Tibial artery (tissue), 4 donors: Measurements from ENCODE around the gene SIL1.

ENCODE experiments used
- DNase-seq, 2 donors: peaks; one replicate each; pipeline ENCODE4 v3.0.0-alpha.2; 2019
- H3K27ac ChIP-seq, 2 donors: fragments of 200-600 bp; sonication (generic) in 1 of 2; 1 replicate in 1 of 2; 2 replicates in 1 of 2; pipeline ENCODE4 v1.5.1; 2018 to 2019; ENCODE audit warnings: mild to moderate bottlenecking in 1 of 2
- H3K27me3 ChIP-seq, 2 donors: fragments of 200-600 bp; sonication (generic) in 1 of 2; one replicate each; pipeline versions ENCODE4 v1.5.1 to v1.6.0; 2016 to 2019
- H3K36me3 ChIP-seq, 3 donors: fragments of 200-600 bp; sonication (generic) in 2 of 3; one replicate each; pipeline ENCODE4 v1.5.1; 2016 to 2019; ENCODE audit warnings: mild to moderate bottlenecking in 2 of 3
- H3K4me1 ChIP-seq, 4 donors: fragments of 200-600 bp; sonication (generic) in 2 of 4; 1 replicate in 3 of 4; 2 replicates in 1 of 4; pipeline ENCODE4 v1.5.1; 2016 to 2019
- H3K4me3 ChIP-seq, 2 donors: fragments of 200-600 bp; sonication (generic) in 1 of 2; 1 replicate in 1 of 2; 2 replicates in 1 of 2; pipeline ENCODE4 v1.5.1; 2018 to 2019; ENCODE audit warnings: mild to moderate bottlenecking in 2 of 2
- H3K9me3 ChIP-seq, 3 donors: fragments of 200-600 bp; sonication (generic) in 1 of 3; one replicate each; pipeline ENCODE4 v1.5.1; 2016 to 2019
- intact Hi-C: fragments of 100-400 bp; cut with DNase I; formaldehyde crosslinking; loops from one replicate; pipeline ENCODE4 v1.15.0; 2023; ENCODE audit warnings: low total_unique reads
- TF ChIP-seq, protein P1 (sequence below), 2 experiments: fragments of 200-600 bp in 1 of 2; fragments of 450-650 bp in 1 of 2; IDR thresholded peaks; one replicate each; pipeline ENCODE4 v1.5.1; 2017 to 2019; ENCODE audit warnings: antibody characterized with exemption in 2 of 2, mild to moderate bottlenecking in 1 of 2, moderate library complexity in 1 of 2

SIL1 gene

DNA sequence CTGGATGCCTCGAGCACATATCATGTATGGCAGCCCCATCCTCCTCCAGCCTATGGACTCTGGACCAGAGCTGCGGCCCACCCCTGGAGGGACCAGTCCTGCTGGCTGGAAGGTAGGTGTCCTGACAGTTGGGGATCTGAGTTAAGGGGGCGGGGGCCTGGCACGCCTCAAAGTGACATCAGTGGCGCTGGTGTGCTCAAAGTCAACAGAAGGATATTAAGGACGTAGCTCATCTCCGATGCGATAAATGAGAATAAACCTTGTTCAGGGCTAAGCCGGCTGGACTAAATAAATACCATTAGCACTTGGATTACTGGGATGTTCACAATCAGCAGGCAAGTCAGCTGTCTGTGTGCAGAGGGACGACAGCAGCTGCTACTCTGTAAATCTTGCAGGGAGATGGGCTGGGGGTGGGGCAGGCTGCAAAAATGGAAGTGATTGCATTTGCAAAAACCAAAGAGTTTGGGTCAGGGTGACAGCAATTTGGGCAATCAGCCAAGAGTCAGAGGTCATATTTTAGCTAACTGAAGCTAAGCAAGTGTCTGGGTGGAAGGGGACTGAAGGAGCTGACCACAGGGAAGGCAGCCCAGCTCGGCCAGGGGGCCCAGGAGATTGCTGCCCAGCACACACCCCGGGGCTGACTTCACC is 243.0 kb downstream of the SIL1 start:
- Histone ChIP-seq H3K9me3 (no peaks in the 10 kb centered on the region), H3K4me3 (no peak overlapping the region), H3K27ac (peak overlapping the region in 1 of 2 donors; percentile 76), H3K36me3 (peaks cover 0 to 4% (median 0%) of the 10 kb centered on the region in 3 donors), H3K4me1 (peaks cover 0 to 55% (median 42%) of the 10 kb centered on the region in 4 donors), H3K27me3 (no peaks in the 10 kb centered on the region)
- TF ChIP-seq, protein P1, sequence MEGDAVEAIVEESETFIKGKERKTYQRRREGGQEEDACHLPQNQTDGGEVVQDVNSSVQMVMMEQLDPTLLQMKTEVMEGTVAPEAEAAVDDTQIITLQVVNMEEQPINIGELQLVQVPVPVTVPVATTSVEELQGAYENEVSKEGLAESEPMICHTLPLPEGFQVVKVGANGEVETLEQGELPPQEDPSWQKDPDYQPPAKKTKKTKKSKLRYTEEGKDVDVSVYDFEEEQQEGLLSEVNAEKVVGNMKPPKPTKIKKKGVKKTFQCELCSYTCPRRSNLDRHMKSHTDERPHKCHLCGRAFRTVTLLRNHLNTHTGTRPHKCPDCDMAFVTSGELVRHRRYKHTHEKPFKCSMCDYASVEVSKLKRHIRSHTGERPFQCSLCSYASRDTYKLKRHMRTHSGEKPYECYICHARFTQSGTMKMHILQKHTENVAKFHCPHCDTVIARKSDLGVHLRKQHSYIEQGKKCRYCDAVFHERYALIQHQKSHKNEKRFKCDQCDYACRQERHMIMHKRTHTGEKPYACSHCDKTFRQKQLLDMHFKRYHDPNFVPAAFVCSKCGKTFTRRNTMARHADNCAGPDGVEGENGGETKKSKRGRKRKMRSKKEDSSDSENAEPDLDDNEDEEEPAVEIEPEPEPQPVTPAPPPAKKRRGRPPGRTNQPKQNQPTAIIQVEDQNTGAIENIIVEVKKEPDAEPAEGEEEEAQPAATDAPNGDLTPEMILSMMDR (IDR thresholded peaks at IDR 0.05) = no peak
- DNase-seq = peak in 1 of 2 donors; percentile 41
- intact Hi-C loops = no loop called here

DNA sequence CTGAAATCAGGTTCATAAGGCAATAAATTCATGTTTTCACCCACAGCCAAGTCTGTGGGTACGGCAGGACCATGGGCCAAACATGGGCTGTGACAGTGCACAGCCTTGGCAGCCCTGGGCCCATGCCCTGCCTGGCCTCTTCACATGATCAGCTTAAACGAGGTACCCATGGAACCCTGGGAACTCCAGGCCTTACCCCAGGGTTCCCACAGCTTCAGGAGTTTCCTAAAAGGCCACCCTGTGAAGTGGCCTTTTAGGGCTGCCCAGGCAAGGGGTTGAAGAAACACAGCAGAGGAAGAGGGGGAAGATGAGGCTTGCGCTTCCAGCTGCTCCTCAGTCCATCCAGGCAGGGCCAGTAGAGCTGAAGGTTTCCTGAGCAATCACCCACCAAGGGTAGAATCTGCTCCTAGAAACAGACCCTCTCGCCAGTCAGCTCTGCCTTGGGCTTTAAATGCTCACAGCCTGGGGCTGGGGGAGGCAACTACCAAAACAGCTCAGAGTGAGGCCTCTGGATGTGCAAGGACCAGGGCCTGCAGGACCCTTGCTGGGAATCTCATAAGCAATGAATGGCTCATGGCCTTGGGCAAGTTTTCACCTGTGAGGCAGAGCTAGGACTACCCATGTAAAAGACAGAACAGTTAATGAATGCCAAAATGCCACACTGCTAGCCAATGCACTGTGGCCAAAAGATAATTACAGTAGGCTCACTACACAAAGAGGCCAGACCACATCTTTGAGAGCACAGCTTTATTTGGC is 243.7 kb downstream of the SIL1 start:
- peak overlapping the region; percentile 67 to 76 for H3K27ac ChIP-seq
- H3K9me3 ChIP-seq = no peaks in the 10 kb centered on the region
- peak in 1 of 2 donors; percentile 18 for DNase-seq
- TF ChIP-seq, protein P1 (IDR thresholded peaks at IDR 0.05) = no peak
- H3K36me3 ChIP-seq = peaks cover 0 to 4% (median 0%) of the 10 kb centered on the region in 3 donors
- no peaks in the 10 kb centered on the region for H3K27me3 ChIP-seq
- intact Hi-C loops = no loop called here
- peaks cover 0 to 61% (median 47%) of the 10 kb centered on the region in 4 donors for H3K4me1 ChIP-seq
- no peak overlapping the region for H3K4me3 ChIP-seq

DNA sequence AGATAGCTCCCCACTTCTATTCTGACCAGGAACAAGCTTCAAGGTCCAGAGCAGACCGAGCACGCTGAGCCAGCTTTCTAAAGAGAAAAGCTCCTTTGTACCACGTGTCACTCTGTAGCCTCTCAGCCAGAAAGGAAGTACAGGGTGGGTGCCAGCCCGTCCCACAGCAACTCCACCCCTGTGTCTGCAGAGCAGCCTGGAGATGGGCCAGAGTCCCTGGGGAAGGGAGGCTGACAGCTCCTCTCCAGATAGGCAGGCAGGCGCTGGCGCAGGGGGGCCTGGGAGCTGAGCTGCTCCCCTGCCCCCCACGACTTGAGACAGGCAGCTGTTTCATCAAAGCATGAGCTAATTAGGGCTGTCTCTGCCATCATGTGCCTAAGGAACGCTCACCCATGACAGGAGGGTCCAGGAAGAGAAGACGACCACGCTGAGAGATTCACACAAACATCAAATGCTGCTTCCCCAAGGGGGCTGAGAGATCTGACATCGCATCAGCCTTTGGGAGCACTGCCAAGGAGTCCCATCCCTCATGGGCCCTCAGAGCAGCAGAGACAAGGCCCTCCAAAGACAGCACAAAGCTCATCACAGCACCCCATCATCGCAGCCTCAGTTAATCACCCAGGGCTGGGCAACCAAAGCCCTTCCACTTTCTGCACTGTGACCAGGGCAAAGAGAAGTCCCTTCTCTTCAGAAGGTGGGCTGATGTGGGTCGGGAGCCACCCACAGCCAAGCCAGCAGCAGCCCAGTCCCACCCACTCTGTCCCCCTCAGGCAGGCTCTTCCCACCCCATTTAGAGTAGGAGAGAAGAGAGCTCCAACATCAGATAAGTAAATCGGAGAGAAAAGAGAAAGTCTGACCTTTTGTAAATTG is 244.5 kb downstream of the SIL1 start:
- Histone ChIP-seq H3K27ac (peak overlapping the region; percentile 67 to 76), H3K27me3 (no peaks in the 10 kb centered on the region), H3K4me1 (peaks cover 0 to 64% (median 49%) of the 10 kb centered on the region in 4 donors), H3K9me3 (no peaks in the 10 kb centered on the region), H3K36me3 (peaks cover 0 to 4% (median 0%) of the 10 kb centered on the region in 3 donors), H3K4me3 (no peak overlapping the region)
- TF ChIP-seq, protein P1 (IDR thresholded peaks at IDR 0.05) = no peak
- peak; percentile 86 to 92 for DNase-seq
- intact Hi-C loops = no loop called here

DNA sequence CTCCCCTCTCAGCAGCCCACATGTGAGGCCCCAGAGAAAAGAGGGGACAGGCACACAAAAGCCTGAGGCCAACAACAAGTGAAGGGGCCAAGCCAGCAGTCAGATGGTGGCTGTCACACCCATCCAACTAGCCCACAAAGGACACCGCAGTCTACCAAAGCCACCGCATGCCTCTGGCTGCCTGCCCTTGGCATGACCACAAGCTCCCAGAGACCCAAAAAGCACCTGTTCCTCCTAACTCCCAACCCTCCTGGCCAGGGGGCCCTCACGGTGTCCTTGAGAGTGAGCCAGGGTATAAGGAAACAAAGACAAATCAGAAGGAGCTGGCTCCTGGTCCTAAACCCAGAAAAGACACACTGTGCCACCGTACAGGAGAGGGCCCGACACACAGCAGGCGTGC is 245.2 kb downstream of the SIL1 start:
- Histone ChIP-seq H3K4me1 (peaks cover 0 to 64% (median 51%) of the 10 kb centered on the region in 4 donors), H3K27ac (peak overlapping the region; percentile 67 to 76), H3K9me3 (no peaks in the 10 kb centered on the region), H3K27me3 (no peaks in the 10 kb centered on the region), H3K4me3 (no peak overlapping the region), H3K36me3 (peaks cover 0 to 5% (median 0%) of the 10 kb centered on the region in 3 donors)
- TF ChIP-seq, protein P1 (IDR thresholded peaks at IDR 0.05) = no peak
- peak in 1 of 2 donors; percentile 66 for DNase-seq
- intact Hi-C loops = no loop called here

DNA sequence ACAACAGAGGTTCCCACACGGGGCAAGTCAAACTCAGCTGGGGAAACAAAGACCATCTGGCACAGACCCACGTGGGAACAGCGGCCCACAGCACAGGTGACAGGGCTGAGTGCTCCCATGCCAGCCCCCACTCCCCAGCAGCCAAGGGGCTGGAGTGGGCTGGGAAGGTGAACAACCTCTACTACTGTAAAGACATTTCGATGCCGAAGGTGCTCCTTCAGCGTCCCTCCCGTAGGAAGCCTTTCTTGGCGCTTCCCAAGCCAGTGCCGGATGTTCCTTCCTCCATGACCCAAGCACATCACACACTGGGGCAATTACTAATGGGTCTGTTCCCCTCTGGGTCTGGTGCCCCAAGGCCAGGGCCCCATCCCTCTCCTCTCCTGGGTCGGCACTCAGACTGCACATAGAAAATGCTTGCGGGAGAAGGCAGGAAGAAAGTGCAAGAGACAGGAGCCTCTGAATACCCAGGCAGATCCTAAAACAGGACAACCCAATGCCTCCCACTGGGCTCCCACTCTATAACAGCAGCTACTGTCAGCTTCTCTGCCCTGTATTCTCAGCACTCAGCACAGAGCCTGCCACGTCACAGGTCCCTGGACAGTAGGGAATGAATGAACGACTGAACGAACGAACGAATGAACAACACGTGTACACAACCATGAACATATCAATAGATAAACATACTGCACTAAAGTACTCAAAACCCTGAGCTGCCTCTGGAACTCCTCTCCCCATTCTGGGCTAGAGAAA is 246.0 kb downstream of the SIL1 start:
- peaks cover 0 to 64% (median 51%) of the 10 kb centered on the region in 4 donors for H3K4me1 ChIP-seq
- no peaks in the 10 kb centered on the region for H3K9me3 ChIP-seq
- intact Hi-C loops = no loop called here
- DNase-seq = peak; percentile 15 to 57
- peak overlapping the region; percentile 67 to 76 for H3K27ac ChIP-seq
- H3K4me3 ChIP-seq = no peak overlapping the region
- TF ChIP-seq, protein P1 (IDR thresholded peaks at IDR 0.05) = no peak
- peaks cover 3 to 13% (median 6%) of the 10 kb centered on the region in 3 donors for H3K36me3 ChIP-seq
- no peaks in the 10 kb centered on the region for H3K27me3 ChIP-seq
